ENCODE results near the gene TRAPPC6A. TPM values are rescaled to one million over a fixed set of nuclear protein-coding genes. Genes with fewer than 3 reads are reported as not detected.

Gene TRAPPC6A
- total and polyA plus RNA-seq, 2 of the 4 experiments (the other 2 are of a cell fraction) = 4.1 to 13.4 TPM

DNA sequence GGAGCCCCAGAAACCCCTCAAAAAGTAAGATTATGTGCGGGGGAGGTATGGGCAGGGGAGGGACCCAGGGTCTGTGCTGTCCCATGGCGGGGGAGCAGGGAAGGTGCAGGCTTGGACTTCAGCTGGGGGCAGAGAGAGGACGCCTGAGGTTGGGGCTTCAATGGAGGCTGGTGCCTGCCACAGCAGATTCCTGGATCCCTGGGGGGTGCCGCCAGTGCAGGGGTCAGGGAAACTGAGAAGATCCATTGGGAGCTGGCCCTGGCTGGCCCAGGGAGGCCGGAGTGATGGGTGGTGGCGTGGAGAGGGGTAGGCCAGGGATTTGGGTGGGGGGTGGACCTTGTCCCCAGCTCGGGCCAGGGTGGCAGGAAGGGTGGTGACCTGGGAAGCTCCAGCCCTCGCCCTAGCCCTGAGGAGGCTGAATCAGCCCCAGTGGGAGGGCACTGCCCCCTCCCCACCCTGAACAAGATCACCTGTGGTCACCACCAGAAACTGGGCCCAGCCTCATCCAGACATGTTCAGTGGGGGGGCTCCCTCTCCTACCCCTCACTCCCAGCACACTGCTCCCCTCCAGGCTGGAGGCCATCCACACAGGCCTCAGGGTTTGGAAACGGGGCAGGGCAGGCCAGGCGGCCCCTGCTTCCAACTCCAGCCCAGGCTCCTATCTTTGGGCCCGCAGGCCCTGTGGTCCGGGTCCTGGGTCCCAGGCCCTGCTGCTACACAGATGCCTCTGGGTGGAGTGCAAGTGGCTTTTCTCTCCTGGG lies 18.6 kb downstream of the TRAPPC6A start:
- ChIA-PET POLR2A (ENCODE audit: unreplicated experiment) (no interaction called here), CTCF (interaction anchor here (1.7 kb wide), 1 partner anchor 89 kb away, joined by 4 read pairs; no protein-coding TSS in a partner anchor)
- H4K20me1 ChIP-seq (ENCODE audit: insufficient read depth, low read length) = peaks cover 5% of the 10 kb centered on the region
- H3K4ac ChIP-seq (ENCODE audit: low read depth, low read length) = no peak overlapping the region
- H3K36me3 ChIP-seq (ENCODE audit: control insufficient read depth, insufficient read depth, low read length) = no peaks in the 10 kb centered on the region
- no peak for ATAC-seq (ENCODE audit: low read depth)
- 0 out of 2 replicates have a peak, but pooled peaks cover under 1% of the 10 kb centered on the region for H3K9me1 ChIP-seq (ENCODE audit: insufficient read depth, low read length)
- no peak overlapping the region for H2AK5ac ChIP-seq (ENCODE audit: low read depth, low read length)
- H3K27me3 ChIP-seq (ENCODE audit: control insufficient read depth, insufficient read depth, low read length) = peaks cover 22% of the 10 kb centered on the region
- no peak overlapping the region for H4K91ac ChIP-seq (ENCODE audit: insufficient read depth, low read depth, low read length)
- DNase-seq = no peak
- H3K9ac ChIP-seq (ENCODE audit: low read depth, low read length) = no peak overlapping the region
- no peak overlapping the region for H2BK5ac ChIP-seq (ENCODE audit: low read depth, low read length, poor library complexity, severe bottlenecking)
- no peak overlapping the region for H2AK9ac ChIP-seq (replicated peaks; ENCODE audit: low read depth, low read length, poor library complexity)
- no peak overlapping the region for H4K5ac ChIP-seq (ENCODE audit: low read depth, low read length)
- no TSS peak for BruUV-seq (replicated peaks)
- no peak overlapping the region for H2AFZ ChIP-seq (replicated peaks; ENCODE audit: low read length, poor library complexity)
- no peak overlapping the region for H3K23ac ChIP-seq (ENCODE audit: low read depth, low read length)
- H4K8ac ChIP-seq (ENCODE audit: low read depth in 2 of 2, low read length in 2 of 2) = no peak overlapping the region
- in situ Hi-C loops (cut with MboI; ENCODE audit: low sequenced_read_pairs) (no loop called here), intact Hi-C loops (cut with micrococcal nuclease) (no loop called here), dilution Hi-C loops (cut with HindIII; ENCODE audit: low sequenced_read_pairs, unreplicated experiment) (no loop called here)
- no peak overlapping the region for H3K27ac ChIP-seq (ENCODE audit: insufficient read depth, low read length)
- H2BK120ac ChIP-seq (ENCODE audit: low read depth, low read length) = no peak overlapping the region
- peaks cover 2% of the 10 kb centered on the region for H3K4me1 ChIP-seq (ENCODE audit: control insufficient read depth, insufficient read depth, low read length)
- no peak overlapping the region for H2BK15ac ChIP-seq (ENCODE audit: low read depth, low read length)
- H3K79me1 ChIP-seq (ENCODE audit: low read depth in 1 of 2, low read length in 2 of 2) = no peaks in the 10 kb centered on the region
- H3K14ac ChIP-seq (replicated peaks; ENCODE audit: low read depth, low read length) = no peak overlapping the region
- H2BK20ac ChIP-seq (ENCODE audit: low read depth, low read length) = no peak overlapping the region
- TF ChIP-seq CEBPB (IDR thresholded peaks at IDR 0.05; ENCODE audit: low read depth, low read length) (no peak), ELK1 (IDR thresholded peaks at IDR 0.05; ENCODE audit: borderline replicate concordance, low read depth, low read length) (no peak), SMC3 (IDR thresholded peaks at IDR 0.05; ENCODE audit: low read depth, low read length) (no peak), RCOR1 (IDR thresholded peaks at IDR 0.05; ENCODE audit: insufficient replicate concordance, low read length) (no peak), FOS (IDR thresholded peaks at IDR 0.05; ENCODE audit: low read depth, low read length) (no peak), CTCF (conservative IDR thresholded peaks at IDR 0.05; ENCODE audit: low read depth, low read length) (no peak), MAZ (IDR thresholded peaks at IDR 0.05; ENCODE audit: borderline replicate concordance, low read depth, low read length) (no peak)
- no peak overlapping the region for H3K56ac ChIP-seq (ENCODE audit: extremely low read depth, insufficient read depth, low read length)
- 85% methylated on average over 2 of the region's 12 CpGs; no CpG with 5 or more reads in 1 of the 2 experiments for WGBS, 2 experiments (ENCODE audit: extremely low coverage in 2 of 2, insufficient read length in 1 of 2)
- no peak overlapping the region for H3K4me2 ChIP-seq (ENCODE audit: low read depth, low read length)
- H3K4me3 ChIP-seq (ENCODE audit: insufficient read depth, low read depth, low read length) = no peak overlapping the region
- no peaks in the 10 kb centered on the region for H3K9me3 ChIP-seq (ENCODE audit: control insufficient read depth, insufficient read depth, low read length)
- no peak overlapping the region for H3K18ac ChIP-seq (ENCODE audit: low read depth, low read length)

Data from IMR-90 (cell line).